NT2/D1 (cell line): Measurements from ENCODE around the gene KCNQ1OT1.

Experiments
- DNase-seq: peaks from one replicate; pipeline ENCODE4 v3.0.0-alpha.2; 2011; ENCODE audit warnings: low read depth, low spot score
- H3K27me3 ChIP-seq: 2 replicates; pipeline ENCODE4 v1.6.0; 2011; ENCODE audit warnings: mild to moderate bottlenecking; ENCODE audit not compliant: insufficient read length, insufficient read depth
- H3K36me3 ChIP-seq: 2 replicates; pipeline ENCODE4 v1.6.1; 2011; ENCODE audit warnings: mild to moderate bottlenecking, low read length, mixed read lengths; ENCODE audit not compliant: insufficient read depth, insufficient read length
- H3K4me1 ChIP-seq: 2 replicates; pipeline ENCODE4 v1.5.1; 2011; ENCODE audit not compliant: insufficient read depth, insufficient read length
- H3K4me3 ChIP-seq: 2 replicates; pipeline ENCODE4 v1.5.1; 2011; ENCODE audit warnings: low read depth; ENCODE audit not compliant: insufficient read length
- H3K9ac ChIP-seq: 2 replicates; pipeline ENCODE4 v1.6.0; 2011; ENCODE audit warnings: low read depth; ENCODE audit not compliant: insufficient read length
- H3K9me3 ChIP-seq: 2 replicates; pipeline ENCODE4 v1.5.1; 2011; ENCODE audit warnings: mild to moderate bottlenecking, low read length; ENCODE audit not compliant: insufficient read depth
- SUZ12 ChIP-seq: IDR thresholded peaks from 2 replicates; pipeline ENCODE4 v1.6.1; 2011; ENCODE audit not compliant: insufficient read length, insufficient read depth; ENCODE audit errors: extremely low read depth
- YY1 ChIP-seq: IDR thresholded peaks from 2 replicates; pipeline ENCODE4 v1.6.1; 2011; ENCODE audit not compliant: insufficient read length, insufficient read depth
- ZNF274 ChIP-seq: IDR thresholded peaks from 2 replicates; pipeline ENCODE4 v1.6.1; 2011; ENCODE audit warnings: mild to moderate bottlenecking, low read depth, low read length

Gene KCNQ1OT1

DNA sequence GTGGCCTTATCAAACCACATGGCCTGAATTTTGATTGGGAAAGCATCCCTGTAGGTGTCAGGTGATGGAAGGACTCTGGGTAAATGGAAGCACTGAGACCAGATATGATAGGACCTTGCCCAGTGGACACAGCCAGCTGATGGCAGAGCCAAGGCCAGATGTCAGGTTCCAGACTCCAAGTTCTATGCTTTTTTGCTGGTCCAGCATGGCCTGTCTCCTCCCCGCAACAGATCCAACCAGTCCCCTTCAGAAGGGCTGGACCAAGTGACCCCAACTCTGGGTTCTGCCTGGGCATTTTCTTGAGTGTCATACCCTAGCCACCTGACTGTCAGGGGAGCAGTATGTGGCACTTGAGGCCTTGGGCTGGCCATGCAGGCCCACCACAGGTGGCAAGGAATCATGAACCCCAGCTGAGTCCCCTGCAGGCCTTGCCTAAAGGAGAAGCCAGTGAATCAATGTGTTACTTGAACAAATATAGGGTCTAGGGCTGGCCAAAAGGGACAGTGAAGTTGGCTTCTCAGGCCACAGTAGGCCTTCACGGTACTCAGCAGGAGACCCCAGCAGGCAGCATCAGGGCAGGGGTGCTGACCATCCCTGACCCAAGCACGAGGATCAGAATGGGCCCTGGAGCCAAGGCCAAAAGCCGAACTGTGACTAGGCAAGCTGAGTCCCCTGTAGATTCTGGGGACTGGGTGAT lies 27.1 kb downstream of the KCNQ1OT1 start:
- TF ChIP-seq SUZ12 (no peak), YY1 (no peak), ZNF274 (no peak)
- no peaks in the 10 kb centered on the region for H3K9me3 ChIP-seq
- no peak for DNase-seq
- peaks cover 4% of the 10 kb centered on the region for H3K4me1 ChIP-seq
- H3K27me3 ChIP-seq, result peaks cover 3% of the 10 kb centered on the region
- H3K4me3 ChIP-seq, result no peak overlapping the region
- H3K36me3 ChIP-seq, result peaks cover 12% of the 10 kb centered on the region
- H3K9ac ChIP-seq, result no peak overlapping the region

- no peaks in the 10 kb centered on the region for H3K9me3 ChIP-seq
- H3K27me3 ChIP-seq, result peaks cover 3% of the 10 kb centered on the region
- no peak overlapping the region for H3K4me3 ChIP-seq
- H3K4me1 ChIP-seq, result peaks cover 4% of the 10 kb centered on the region
- H3K9ac ChIP-seq, result no peak overlapping the region
- peaks cover 12% of the 10 kb centered on the region for H3K36me3 ChIP-seq
- no peak for DNase-seq
- TF ChIP-seq ZNF274, result no peak
- no peak for TF ChIP-seq YY1
- TF ChIP-seq SUZ12, result no peak
Observed at GRCh38 chr11:2671748-2672147, 28.0 kb downstream of the KCNQ1OT1 start.

- no peaks in the 10 kb centered on the region for H3K9me3 ChIP-seq
- H3K36me3 ChIP-seq, result peaks cover 12% of the 10 kb centered on the region
- H3K27me3 ChIP-seq, result peaks cover 3% of the 10 kb centered on the region
- DNase-seq, result no peak
- no peak overlapping the region for H3K4me3 ChIP-seq
- H3K9ac ChIP-seq, result no peak overlapping the region
- TF ChIP-seq SUZ12 (no peak), YY1 (no peak), ZNF274 (no peak)
- H3K4me1 ChIP-seq, result peaks cover 4% of the 10 kb centered on the region
Observed at GRCh38 chr11:2670541-2671100, 29.2 kb downstream of the KCNQ1OT1 start.

- peaks cover 4% of the 10 kb centered on the region for H3K4me1 ChIP-seq
- H3K27me3 ChIP-seq, result peaks cover 6% of the 10 kb centered on the region
- no peak overlapping the region for H3K9ac ChIP-seq
- H3K4me3 ChIP-seq, result no peak overlapping the region
- DNase-seq, result no peak
- no peaks in the 10 kb centered on the region for H3K9me3 ChIP-seq
- no peak for TF ChIP-seq SUZ12
- no peak for TF ChIP-seq YY1
- peaks cover 12% of the 10 kb centered on the region for H3K36me3 ChIP-seq
Observed at GRCh38 chr11:2669634-2670469, 29.9 kb downstream of the KCNQ1OT1 start.

GRCh38 chr11:2668876-2669275 lies 30.9 kb downstream of the KCNQ1OT1 start:
- Histone ChIP-seq H3K27me3 (peaks cover 6% of the 10 kb centered on the region), H3K9ac (no peak overlapping the region), H3K9me3 (no peaks in the 10 kb centered on the region), H3K4me3 (no peak overlapping the region), H3K36me3 (peaks cover 12% of the 10 kb centered on the region), H3K4me1 (peaks cover 2% of the 10 kb centered on the region)
- TF ChIP-seq YY1 (no peak), ZNF274 (no peak), SUZ12 (no peak)
- DNase-seq, result no peak

DNA sequence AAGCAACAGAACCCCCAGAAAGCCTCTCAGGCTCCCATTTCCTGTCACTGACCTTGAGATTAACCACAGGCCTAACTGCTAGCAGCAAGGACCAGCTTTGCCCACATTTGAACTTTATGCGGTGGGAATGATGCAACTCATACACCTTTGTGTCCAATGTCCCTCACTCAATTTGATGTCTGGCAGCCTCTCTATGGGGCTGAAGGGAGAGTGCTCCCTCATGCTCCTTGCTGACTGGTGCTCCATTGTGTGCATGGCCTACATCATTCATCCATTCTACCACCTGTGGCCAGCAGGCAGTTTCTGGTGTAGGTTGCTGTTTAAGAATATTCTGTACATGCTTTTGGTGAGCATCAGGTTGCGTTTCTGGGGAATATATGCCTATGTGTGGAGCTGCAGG lies 31.9 kb downstream of the KCNQ1OT1 start:
- Histone ChIP-seq H3K27me3 (peaks cover 6% of the 10 kb centered on the region), H3K9ac (no peak overlapping the region), H3K4me3 (no peak overlapping the region), H3K4me1 (no peaks in the 10 kb centered on the region), H3K36me3 (peaks cover 10% of the 10 kb centered on the region), H3K9me3 (no peaks in the 10 kb centered on the region)
- TF ChIP-seq ZNF274 (no peak), YY1 (no peak), SUZ12 (no peak)
- no peak for DNase-seq

DNA sequence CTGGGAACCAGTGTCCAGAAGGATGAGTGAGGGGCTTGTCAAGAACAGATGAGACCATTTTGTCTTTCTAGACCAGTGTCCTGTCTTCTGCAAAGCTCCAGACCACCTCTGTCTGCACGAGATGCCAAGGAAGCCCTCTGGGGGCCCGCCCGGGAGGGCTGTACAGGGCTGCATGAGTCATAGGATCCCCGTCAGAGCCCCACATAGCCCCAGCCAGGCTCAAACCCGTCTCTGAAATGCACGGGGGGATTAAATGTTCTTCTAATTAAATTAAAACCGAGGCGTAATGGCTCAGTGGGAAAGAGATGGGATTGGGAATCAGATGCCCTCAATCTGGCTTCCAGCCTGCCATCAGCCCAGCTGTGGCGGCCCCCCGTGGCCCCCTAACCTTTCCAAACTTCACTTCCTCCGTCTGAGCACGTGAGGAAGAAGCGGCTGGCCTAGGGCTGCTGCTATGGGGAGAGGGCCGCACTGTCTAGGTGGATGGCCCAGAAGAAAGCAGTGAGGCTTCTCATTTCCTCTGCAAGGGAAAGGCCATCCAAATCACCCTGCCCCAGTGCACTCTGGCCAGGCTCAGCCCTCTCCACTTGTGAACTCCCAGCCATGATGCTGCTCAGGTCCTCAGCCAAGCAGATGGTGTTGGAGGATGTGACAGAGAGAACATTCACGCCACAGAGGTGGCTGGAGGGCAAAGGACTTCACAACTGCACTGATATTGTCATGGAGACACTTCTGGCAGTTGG lies 32.8 kb downstream of the KCNQ1OT1 start:
- no peak overlapping the region for H3K4me3 ChIP-seq
- peaks cover 1% of the 10 kb centered on the region; the same call in 1 of the 2 replicates for H3K9me3 ChIP-seq
- H3K27me3 ChIP-seq, result peaks cover 2% of the 10 kb centered on the region
- TF ChIP-seq YY1 (no peak), SUZ12 (no peak), ZNF274 (no peak)
- H3K9ac ChIP-seq, result no peak overlapping the region
- peaks cover 9% of the 10 kb centered on the region for H3K36me3 ChIP-seq
- DNase-seq, result no peak
- no peaks in the 10 kb centered on the region for H3K4me1 ChIP-seq
